ENCODE results near the gene TEAD1.

Gene TEAD1

GRCh38 chr11:12724301-12725054, 50.3 kb downstream of the TEAD1 start:
- TF ChIP-seq CTCF (IDR thresholded peaks at IDR 0.05; ENCODE audit: borderline replicate concordance, control extremely low read depth, extremely low read depth, insufficient read depth, missing control alignments) = no peak
- in situ Hi-C loops (cut with MboI; ENCODE audit: low sequenced_read_pairs, unreplicated experiment) = no loop called here
- DNase-seq (ENCODE audit: low spot score) = no peak

- no peak for DNase-seq (ENCODE audit: low spot score)
- no peak for TF ChIP-seq CTCF (IDR thresholded peaks at IDR 0.05; ENCODE audit: borderline replicate concordance, control extremely low read depth, extremely low read depth, insufficient read depth, missing control alignments)
- in situ Hi-C loops (cut with MboI; ENCODE audit: low sequenced_read_pairs, unreplicated experiment) = no loop called here
These were observed 51.0 kb downstream of the TEAD1 start for GRCh38 chr11:12725055-12725862.

- no peak for TF ChIP-seq CTCF (IDR thresholded peaks at IDR 0.05; ENCODE audit: borderline replicate concordance, control extremely low read depth, extremely low read depth, insufficient read depth, missing control alignments)
- no peak for DNase-seq (ENCODE audit: low spot score)
- in situ Hi-C loops (cut with MboI; ENCODE audit: low sequenced_read_pairs, unreplicated experiment) = no loop called here
These were observed 51.9 kb downstream of the TEAD1 start for GRCh38 chr11:12725863-12726682.

GRCh38 chr11:12727563-12728211, 53.5 kb downstream of the TEAD1 start:
- no peak for TF ChIP-seq CTCF (IDR thresholded peaks at IDR 0.05; ENCODE audit: borderline replicate concordance, control extremely low read depth, extremely low read depth, insufficient read depth, missing control alignments)
- in situ Hi-C loops (cut with MboI; ENCODE audit: low sequenced_read_pairs, unreplicated experiment) = no loop called here
- no peak for DNase-seq (ENCODE audit: low spot score)

- in situ Hi-C loops (cut with MboI; ENCODE audit: low sequenced_read_pairs, unreplicated experiment) = no loop called here
- no peak for DNase-seq (ENCODE audit: low spot score)
- TF ChIP-seq CTCF (IDR thresholded peaks at IDR 0.05; ENCODE audit: borderline replicate concordance, control extremely low read depth, extremely low read depth, insufficient read depth, missing control alignments) = no peak
These were observed 54.2 kb downstream of the TEAD1 start for GRCh38 chr11:12728417-12728816.

GRCh38 chr11:12729941-12730340, 55.7 kb downstream of the TEAD1 start:
- TF ChIP-seq CTCF (IDR thresholded peaks at IDR 0.05; ENCODE audit: borderline replicate concordance, control extremely low read depth, extremely low read depth, insufficient read depth, missing control alignments) = no peak
- in situ Hi-C loops (cut with MboI; ENCODE audit: low sequenced_read_pairs, unreplicated experiment) = no loop called here

More at GRCh38 chr11:12729941-12730340, 55.7 kb downstream of the TEAD1 start:
- no peak for DNase-seq (ENCODE audit: low spot score)
